ENCODE measurements around the gene ZNF41.

ZNF41 gene

GRCh38 chrX:47501226-47502074, 18.4 kb upstream of the ZNF41 start:
- Histone ChIP-seq H3K27ac (ENCODE audit: low read length) (no peak overlapping the region), H3K4me1 (ENCODE audit: insufficient read depth, low read length) (no peaks in the 10 kb centered on the region), H3K9ac (ENCODE audit: low read depth, low read length) (no peak overlapping the region), H3K36me3 (ENCODE audit: insufficient read depth, low read length) (no peaks in the 10 kb centered on the region), H3K4me3 (ENCODE audit: low read depth in 1 of 2, low read length in 2 of 2) (no peak overlapping the region), H3K79me2 (ENCODE audit: insufficient read depth, low read length) (no peaks in the 10 kb centered on the region), H2AFZ (ENCODE audit: low read depth, low read length) (no peak overlapping the region), H3K27me3 (ENCODE audit: insufficient read depth, low read length, poor library complexity) (no peaks in the 10 kb centered on the region), H3K9me3 (ENCODE audit: insufficient read depth, low read length, severe bottlenecking) (no peaks in the 10 kb centered on the region), H4K20me1 (ENCODE audit: insufficient read depth, low read length) (no peaks in the 10 kb centered on the region), H3K4me2 (ENCODE audit: insufficient read depth, low read length) (no peak overlapping the region)
- DNase-seq: no peak
- no peak for TF ChIP-seq EZH2 (IDR thresholded peaks at IDR 0.05; ENCODE audit: borderline replicate concordance, low read depth, low read length, severe bottlenecking)
- ATAC-seq (ENCODE audit: insufficient read depth, low read depth): no peak

GRCh38 chrX:47500554-47500953, 17.5 kb upstream of the ZNF41 start:
- Histone ChIP-seq H4K20me1 (ENCODE audit: insufficient read depth, low read length) (no peaks in the 10 kb centered on the region), H3K27ac (ENCODE audit: low read length) (no peak overlapping the region), H3K4me1 (ENCODE audit: insufficient read depth, low read length) (no peaks in the 10 kb centered on the region), H3K36me3 (ENCODE audit: insufficient read depth, low read length) (no peaks in the 10 kb centered on the region), H3K4me3 (ENCODE audit: low read depth in 1 of 2, low read length in 2 of 2) (no peak overlapping the region), H2AFZ (ENCODE audit: low read depth, low read length) (no peak overlapping the region), H3K9ac (ENCODE audit: low read depth, low read length) (no peak overlapping the region), H3K79me2 (ENCODE audit: insufficient read depth, low read length) (no peaks in the 10 kb centered on the region), H3K9me3 (ENCODE audit: insufficient read depth, low read length, severe bottlenecking) (no peaks in the 10 kb centered on the region), H3K27me3 (ENCODE audit: insufficient read depth, low read length, poor library complexity) (no peaks in the 10 kb centered on the region), H3K4me2 (ENCODE audit: insufficient read depth, low read length) (no peak overlapping the region)
- ATAC-seq (ENCODE audit: insufficient read depth, low read depth) (no peak), DNase-seq (no peak)
- TF ChIP-seq CTCF (IDR thresholded peaks at IDR 0.05; ENCODE audit: borderline replicate concordance, extremely low read depth, low read length, poor library complexity, severe bottlenecking): no peak
- no peak for TF ChIP-seq EZH2 (IDR thresholded peaks at IDR 0.05; ENCODE audit: borderline replicate concordance, low read depth, low read length, severe bottlenecking)

DNA sequence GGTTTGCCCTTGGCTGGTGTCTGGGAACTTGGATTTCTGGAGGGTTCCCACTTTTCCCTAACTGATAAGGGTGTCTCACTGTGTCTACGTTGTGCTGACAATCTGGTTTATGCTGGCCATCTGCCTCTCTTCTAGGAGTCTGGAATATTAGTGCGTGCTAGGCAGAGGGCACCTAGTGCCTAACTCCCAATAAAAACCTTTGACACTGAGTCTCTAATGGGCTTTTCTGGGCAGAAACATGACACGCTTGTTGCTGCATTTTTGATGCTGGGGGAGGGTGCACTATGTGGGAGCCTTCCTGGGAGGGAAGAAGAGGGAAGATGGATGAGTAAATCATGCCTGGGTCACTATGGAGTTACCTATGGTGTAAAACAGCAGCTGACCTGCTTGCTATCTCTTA, 16.3 kb upstream of the ZNF41 start:
- no peak for DNase-seq
- H3K9ac ChIP-seq (ENCODE audit: low read depth, low read length): no peak overlapping the region

More for the DNA sequence above, 16.3 kb upstream of the ZNF41 start:
- H3K9me3 ChIP-seq (ENCODE audit: insufficient read depth, low read length, severe bottlenecking): no peaks in the 10 kb centered on the region
- H3K4me2 ChIP-seq (ENCODE audit: insufficient read depth, low read length): no peak overlapping the region
- H2AFZ ChIP-seq (ENCODE audit: low read depth, low read length): no peak overlapping the region
- H3K79me2 ChIP-seq (ENCODE audit: insufficient read depth, low read length): no peaks in the 10 kb centered on the region
- H3K4me1 ChIP-seq (ENCODE audit: insufficient read depth, low read length): no peaks in the 10 kb centered on the region
- TF ChIP-seq CTCF (IDR thresholded peaks at IDR 0.05; ENCODE audit: borderline replicate concordance, extremely low read depth, low read length, poor library complexity, severe bottlenecking) (no peak), EZH2 (IDR thresholded peaks at IDR 0.05; ENCODE audit: borderline replicate concordance, low read depth, low read length, severe bottlenecking) (no peak)
- no peak overlapping the region for H3K4me3 ChIP-seq (ENCODE audit: low read depth in 1 of 2, low read length in 2 of 2)
- H4K20me1 ChIP-seq (ENCODE audit: insufficient read depth, low read length): no peaks in the 10 kb centered on the region
- ATAC-seq (ENCODE audit: insufficient read depth, low read depth): no peak
- no peaks in the 10 kb centered on the region for H3K27me3 ChIP-seq (ENCODE audit: insufficient read depth, low read length, poor library complexity)
- H3K36me3 ChIP-seq (ENCODE audit: insufficient read depth, low read length): no peaks in the 10 kb centered on the region
- H3K27ac ChIP-seq (ENCODE audit: low read length): no peak overlapping the region

Measured in DND-41 (cell line).